ENCODE measurements around the gene FECH.

The FECH gene

GRCh38 chr18:57586251-57587049 is at the start of gene FECH:
Gene FECH, minus strand, starts transcription at chr18:57586702. Its CDS starts 82 bp downstream, at chr18:57586620.
- Histone ChIP-seq H3K4me3 (peak within 1 kb of the TSS; percentile 84), H3K9me3 (ENCODE audit: low read depth, low read length) (no peaks in the 10 kb centered on the region), H3K36me3 (ENCODE audit: insufficient read depth, low read length) (no peaks in the 10 kb centered on the region), H3K9ac (ENCODE audit: insufficient read length) (peak within 1 kb of the TSS; percentile 80), H3K27ac (peak within 1 kb of the TSS; percentile 42; the same call in 1 of the 2 replicates)
- TF ChIP-seq FOXP2 (optimal IDR thresholded peaks at IDR 0.05; ENCODE audit: control extremely low read depth, extremely low read length, insufficient read depth), result no peak
- peak; percentile 41 for TF ChIP-seq POLR2AphosphoS5 (IDR thresholded peaks at IDR 0.05; ENCODE audit: borderline replicate concordance, low read depth, low read length)
- no peak for DNase-seq (ENCODE audit: low read depth, low spot score)

- no peak overlapping the region for H3K4me3 ChIP-seq
- no peak for TF ChIP-seq POLR2AphosphoS5 (IDR thresholded peaks at IDR 0.05; ENCODE audit: borderline replicate concordance, low read depth, low read length)
- no peak for TF ChIP-seq EZH2 (IDR thresholded peaks at IDR 0.05)
- no peak for TF ChIP-seq FOXP2 (optimal IDR thresholded peaks at IDR 0.05; ENCODE audit: control extremely low read depth, extremely low read length, insufficient read depth)
- H3K9ac ChIP-seq (ENCODE audit: insufficient read length), result no peak overlapping the region
- no peaks in the 10 kb centered on the region for H3K36me3 ChIP-seq (ENCODE audit: insufficient read depth, low read length)
- H3K27ac ChIP-seq, result no peak overlapping the region
- no peak for DNase-seq (ENCODE audit: low read depth, low spot score)
- no peaks in the 10 kb centered on the region for H3K9me3 ChIP-seq (ENCODE audit: low read depth, low read length)
These were observed 48.7 kb upstream of the FECH start for GRCh38 chr18:57635003-57635822.

- TF ChIP-seq EZH2 (IDR thresholded peaks at IDR 0.05) (no peak), POLR2AphosphoS5 (IDR thresholded peaks at IDR 0.05; ENCODE audit: borderline replicate concordance, low read depth, low read length) (no peak), FOXP2 (optimal IDR thresholded peaks at IDR 0.05; ENCODE audit: control extremely low read depth, extremely low read length, insufficient read depth) (no peak)
- Histone ChIP-seq H3K27ac (no peak overlapping the region), H3K36me3 (ENCODE audit: insufficient read depth, low read length) (no peaks in the 10 kb centered on the region), H3K9ac (ENCODE audit: insufficient read length) (no peak overlapping the region), H3K9me3 (ENCODE audit: low read depth, low read length) (no peaks in the 10 kb centered on the region), H3K4me3 (no peak overlapping the region; the same call in 1 of the 2 replicates)
- DNase-seq (ENCODE audit: low read depth, low spot score), result no peak
These were observed 45.2 kb upstream of the FECH start for GRCh38 chr18:57631697-57632096.

GRCh38 chr18:57630754-57631595 is 44.5 kb upstream of the FECH start:
- TF ChIP-seq POLR2AphosphoS5 (IDR thresholded peaks at IDR 0.05; ENCODE audit: borderline replicate concordance, low read depth, low read length), result no peak
- no peak for TF ChIP-seq FOXP2 (optimal IDR thresholded peaks at IDR 0.05; ENCODE audit: control extremely low read depth, extremely low read length, insufficient read depth)
- TF ChIP-seq EZH2 (IDR thresholded peaks at IDR 0.05), result no peak
- Histone ChIP-seq H3K27ac (peak overlapping the region; percentile 42; the same call in 1 of the 2 replicates), H3K36me3 (ENCODE audit: insufficient read depth, low read length) (no peaks in the 10 kb centered on the region), H3K4me3 (peak overlapping the region; percentile 90), H3K9ac (ENCODE audit: insufficient read length) (peak overlapping the region; percentile 77), H3K9me3 (ENCODE audit: low read depth, low read length) (no peaks in the 10 kb centered on the region)
- DNase-seq (ENCODE audit: low read depth, low spot score), result no peak

GRCh38 chr18:57630002-57630753 is 43.7 kb upstream of the FECH start:
- TF ChIP-seq FOXP2 (optimal IDR thresholded peaks at IDR 0.05; ENCODE audit: control extremely low read depth, extremely low read length, insufficient read depth), result no peak
- peak; percentile 54; the same call in 1 of the 2 replicates for TF ChIP-seq POLR2AphosphoS5 (IDR thresholded peaks at IDR 0.05; ENCODE audit: borderline replicate concordance, low read depth, low read length)
- no peak for TF ChIP-seq EZH2 (IDR thresholded peaks at IDR 0.05)
- no peak for DNase-seq (ENCODE audit: low read depth, low spot score)
- Histone ChIP-seq H3K27ac (peak overlapping the region; percentile 36; the same call in 1 of the 2 replicates), H3K4me3 (peak overlapping the region; percentile 90), H3K36me3 (ENCODE audit: insufficient read depth, low read length) (no peaks in the 10 kb centered on the region), H3K9ac (ENCODE audit: insufficient read length) (peak overlapping the region; percentile 77), H3K9me3 (ENCODE audit: low read depth, low read length) (no peaks in the 10 kb centered on the region)

GRCh38 chr18:57629422-57629821 is 42.9 kb upstream of the FECH start:
- Histone ChIP-seq H3K36me3 (ENCODE audit: insufficient read depth, low read length) (no peaks in the 10 kb centered on the region), H3K9ac (ENCODE audit: insufficient read length) (no peak overlapping the region), H3K4me3 (peak overlapping the region; percentile 90; the same call in 1 of the 2 replicates), H3K27ac (no peak overlapping the region), H3K9me3 (ENCODE audit: low read depth, low read length) (no peaks in the 10 kb centered on the region)
- no peak for DNase-seq (ENCODE audit: low read depth, low spot score)
- TF ChIP-seq EZH2 (IDR thresholded peaks at IDR 0.05), result no peak
- no peak for TF ChIP-seq POLR2AphosphoS5 (IDR thresholded peaks at IDR 0.05; ENCODE audit: borderline replicate concordance, low read depth, low read length)
- no peak for TF ChIP-seq FOXP2 (optimal IDR thresholded peaks at IDR 0.05; ENCODE audit: control extremely low read depth, extremely low read length, insufficient read depth)

- Histone ChIP-seq H3K36me3 (ENCODE audit: insufficient read depth, low read length) (no peaks in the 10 kb centered on the region), H3K9ac (ENCODE audit: insufficient read length) (no peak overlapping the region), H3K4me3 (no peak overlapping the region), H3K27ac (no peak overlapping the region), H3K9me3 (ENCODE audit: low read depth, low read length) (no peaks in the 10 kb centered on the region)
- no peak for DNase-seq (ENCODE audit: low read depth, low spot score)
- no peak for TF ChIP-seq EZH2 (IDR thresholded peaks at IDR 0.05)
These were observed 41.0 kb upstream of the FECH start for GRCh38 chr18:57627488-57627887.
